CD4-positive, alpha-beta T cell (primary cell): Measurements from ENCODE around the gene GRID2. TPM values are rescaled to one million over a fixed set of nuclear protein-coding genes. Genes with fewer than 3 reads are reported as not detected.

ENCODE experiments used
- ATAC-seq: fragments of 200-7000 bp; cut with Tn5 transposase; one replicate; pipeline ENCODE4 v1.10.0; 2022; ENCODE audit warnings: mild to moderate bottlenecking; ENCODE audit not compliant: poor library complexity
- CTCF ChIA-PET: fragments of 350-600 bp; sonication (Branson Sonifier 250); formaldehyde crosslinking; loops from one replicate; lab custom pipeline; 2021; ENCODE audit warnings: antibody characterized with exemption, inconsistent platforms; lab: Charles Lee
- POLR2A ChIA-PET: fragments of 350-600 bp; sonication (Branson Sonifier 250); formaldehyde crosslinking; loops from one replicate; lab custom pipeline; 2021; ENCODE audit warnings: antibody characterized with exemption, inconsistent platforms; lab: Charles Lee
- DNase-seq, 14 experiments: peaks; one replicate each; pipeline ENCODE4 v3.0.0-alpha.2; 2013 to 2020; ENCODE audit warnings: mixed read lengths in 2 of 14
- H3K27ac ChIP-seq, 2 donors: one replicate each; pipeline versions ENCODE4 v1.5.1 to v1.7.0; 2013; ENCODE audit warnings: low read length in 2 of 2, low read depth in 1 of 2, mild to moderate bottlenecking in 1 of 2
- H3K27me3 ChIP-seq, 2 experiments: 1 replicate in 1 of 2; 2 replicates in 1 of 2; pipeline versions ENCODE4 v1.6.1 to v1.7.0; 2013; ENCODE audit warnings: low read length in 2 of 2, control low read depth in 1 of 2, mild to moderate bottlenecking in 1 of 2, moderate library complexity in 1 of 2; ENCODE audit not compliant: insufficient read depth in 2 of 2, control insufficient read depth in 1 of 2
- H3K36me3 ChIP-seq: one replicate; pipeline ENCODE4 v1.6.1; 2013; ENCODE audit warnings: low read length, control low read depth; ENCODE audit not compliant: insufficient read depth
- H3K4me1 ChIP-seq: one replicate; pipeline ENCODE4 v1.6.1; 2013; ENCODE audit warnings: low read length, control low read depth; ENCODE audit not compliant: insufficient read depth
- H3K4me3 ChIP-seq: one replicate; pipeline ENCODE4 v1.5.1; 2013; ENCODE audit warnings: mild to moderate bottlenecking, low read length, moderate library complexity
- H3K9me3 ChIP-seq, 2 experiments: 1 replicate in 1 of 2; 2 replicates in 1 of 2; pipeline versions ENCODE4 v1.6.1 to v1.7.0; 2013; ENCODE audit warnings: low read length in 2 of 2, mild to moderate bottlenecking in 2 of 2, control low read depth in 1 of 2, moderate library complexity in 1 of 2; ENCODE audit not compliant: control insufficient read depth in 1 of 2, insufficient read depth in 1 of 2
- H3K27ac Mint-ChIP-seq: one replicate; pipeline ENCODE4 v1.8.0; 2020; ENCODE audit warnings: mixed read lengths
- H3K27me3 Mint-ChIP-seq: one replicate; pipeline ENCODE4 v1.8.0; 2021; ENCODE audit warnings: mixed read lengths
- H3K36me3 Mint-ChIP-seq: one replicate; pipeline ENCODE4 v1.8.0; 2021; ENCODE audit warnings: low read depth, mixed read lengths
- H3K4me1 Mint-ChIP-seq: one replicate; pipeline ENCODE4 v1.8.0; 2021; ENCODE audit warnings: low read depth, mixed read lengths
- H3K4me3 Mint-ChIP-seq: one replicate; pipeline ENCODE4 v1.8.0; 2020; ENCODE audit warnings: mild to moderate bottlenecking, mixed read lengths
- H3K9me3 Mint-ChIP-seq: one replicate; pipeline ENCODE4 v1.8.0; 2020; ENCODE audit warnings: mixed read lengths
- CTCF ChIP-seq: fragments of 200-600 bp; IDR thresholded peaks from one replicate; pipeline ENCODE4 v1.8.0; 2022; ENCODE audit warnings: antibody characterized with exemption, mild to moderate bottlenecking
- intact Hi-C, 2 experiments: fragments of 100-400 bp; cut with DNase I in 1 of 2; cut with micrococcal nuclease in 1 of 2; formaldehyde crosslinking; loops; one replicate each; pipeline versions ENCODE4 v1.15.1 to v1.9.0; 2023 to 2025; cut with DNase I, micrococcal nuclease
- total RNA-seq, 174 experiments: library from RNA in 2 of 174; stranded (reverse) in 2 of 174; gene quantifications; one replicate each; pipeline ENCODE4 v1.2.3 and lab custom pipeline; 2021 to 2026

Gene GRID2
- total RNA-seq, 2 experiments from 2014 or later, result not detected

GRCh38 chr4:92304606-92305005 lies 840 bp downstream of the GRID2 start:
- intact Hi-C loops, result no loop called here
- POLR2A ChIA-PET, result no interaction called here
- H3K36me3 ChIP-seq, result no peaks in the 10 kb centered on the region
- no peak for ATAC-seq
- Mint-ChIP-seq H3K4me1 (no peaks in the 10 kb centered on the region), H3K27me3 (peaks cover 50% of the 10 kb centered on the region), H3K27ac (no peak overlapping the region), H3K9me3 (no peaks in the 10 kb centered on the region), H3K4me3 (no peak overlapping the region), H3K36me3 (no peaks in the 10 kb centered on the region)
- TF ChIP-seq CTCF, result no peak
- CTCF ChIA-PET, result no interaction called here
- H3K4me1 ChIP-seq, result no peaks in the 10 kb centered on the region
- H3K4me3 ChIP-seq, result no peak overlapping the region
- peaks cover 0 to 13% of the 10 kb centered on the region in 2 experiments for H3K9me3 ChIP-seq
- no peak overlapping the region for H3K27ac ChIP-seq
- DNase-seq, result no peak
- H3K27me3 ChIP-seq, result peaks cover 17 to 37% of the 10 kb centered on the region in 2 experiments

GRCh38 chr4:92305148-92305877 lies 1.5 kb downstream of the GRID2 start:
- H3K36me3 ChIP-seq, result no peaks in the 10 kb centered on the region
- peaks cover 0 to 13% of the 10 kb centered on the region in 2 experiments for H3K9me3 ChIP-seq
- H3K27ac ChIP-seq, result no peak overlapping the region
- no peak for ATAC-seq
- no peak overlapping the region for H3K4me3 Mint-ChIP-seq
- H3K4me3 ChIP-seq, result no peak overlapping the region
- no peak for TF ChIP-seq CTCF
- no peak overlapping the region for H3K27ac Mint-ChIP-seq
- POLR2A ChIA-PET, result no interaction called here
- CTCF ChIA-PET, result no interaction called here
- no peaks in the 10 kb centered on the region for H3K9me3 Mint-ChIP-seq
- H3K27me3 Mint-ChIP-seq, result peaks cover 50% of the 10 kb centered on the region
- intact Hi-C loops, result no loop called here
- H3K4me1 ChIP-seq, result no peaks in the 10 kb centered on the region
- H3K36me3 Mint-ChIP-seq, result no peaks in the 10 kb centered on the region
- no peak for DNase-seq
- H3K4me1 Mint-ChIP-seq, result no peaks in the 10 kb centered on the region
- peaks cover 17 to 37% of the 10 kb centered on the region in 2 experiments for H3K27me3 ChIP-seq

- no peak overlapping the region for H3K4me3 Mint-ChIP-seq
- CTCF ChIA-PET, result no interaction called here
- ATAC-seq, result no peak
Observed at GRCh38 chr4:92305878-92306520, 2.2 kb downstream of the GRID2 start.

More at GRCh38 chr4:92305878-92306520, 2.2 kb downstream of the GRID2 start:
- Mint-ChIP-seq H3K27ac (no peak overlapping the region), H3K27me3 (peaks cover 50% of the 10 kb centered on the region), H3K9me3 (no peaks in the 10 kb centered on the region), H3K36me3 (no peaks in the 10 kb centered on the region), H3K4me1 (no peaks in the 10 kb centered on the region)
- H3K36me3 ChIP-seq, result no peaks in the 10 kb centered on the region
- POLR2A ChIA-PET, result no interaction called here
- peaks cover 17 to 37% of the 10 kb centered on the region in 2 experiments for H3K27me3 ChIP-seq
- intact Hi-C loops, result no loop called here
- H3K4me1 ChIP-seq, result no peaks in the 10 kb centered on the region
- H3K9me3 ChIP-seq, result peaks cover 0 to 13% of the 10 kb centered on the region in 2 experiments
- no peak for TF ChIP-seq CTCF
- no peak overlapping the region for H3K4me3 ChIP-seq
- DNase-seq, result no peak
- H3K27ac ChIP-seq, result no peak overlapping the region
